HUES6 (cell line): ENCODE measurements around the gene MPST.

ENCODE experiments used
- H3K27ac ChIP-seq: 2 replicates; pipeline ENCODE4 v1.7.0; 2013; ENCODE audit warnings: low read depth, mild to moderate bottlenecking, low read length, inconsistent platforms
- H3K27me3 ChIP-seq: 2 replicates; pipeline ENCODE4 v1.6.1; 2013; ENCODE audit warnings: low read length; ENCODE audit not compliant: control insufficient read depth, insufficient read depth
- H3K36me3 ChIP-seq: 2 replicates; pipeline ENCODE4 v1.6.1; 2013; ENCODE audit warnings: low read length; ENCODE audit not compliant: control insufficient read depth, insufficient read depth
- H3K4me1 ChIP-seq: 2 replicates; pipeline ENCODE4 v1.6.1; 2013; ENCODE audit warnings: low read length; ENCODE audit not compliant: control insufficient read depth, insufficient read depth
- H3K4me3 ChIP-seq: 2 replicates; pipeline ENCODE4 v1.5.1; 2013; ENCODE audit warnings: low read depth, low read length
- H3K9ac ChIP-seq: one replicate; pipeline ENCODE4 v1.6.1; 2013; ENCODE audit warnings: mild to moderate bottlenecking, low read length
- H3K9me3 ChIP-seq: 2 replicates; pipeline ENCODE4 v1.6.1; 2013; ENCODE audit warnings: low read depth, low read length; ENCODE audit not compliant: control insufficient read depth, insufficient read depth

MPST gene

GRCh38 chr22:37024339-37025157 lies 5.0 kb downstream of the MPST start:
- H3K4me3 ChIP-seq = no peak overlapping the region
- H3K4me1 ChIP-seq = peaks cover 15% of the 10 kb centered on the region; the same call in 1 of the 2 replicates
- no peak overlapping the region for H3K9ac ChIP-seq
- H3K27ac ChIP-seq = no peak overlapping the region
- no peaks in the 10 kb centered on the region for H3K9me3 ChIP-seq
- no peaks in the 10 kb centered on the region for H3K27me3 ChIP-seq
- peaks cover 49% of the 10 kb centered on the region for H3K36me3 ChIP-seq

- Histone ChIP-seq H3K9me3 (no peaks in the 10 kb centered on the region), H3K36me3 (peaks cover 54% of the 10 kb centered on the region), H3K27ac (no peak overlapping the region), H3K4me1 (peaks cover 18% of the 10 kb centered on the region), H3K9ac (no peak overlapping the region), H3K27me3 (no peaks in the 10 kb centered on the region), H3K4me3 (no peak overlapping the region)
These were observed 6.0 kb downstream of the MPST start for GRCh38 chr22:37025500-37026070.

- Histone ChIP-seq H3K36me3 (peaks cover 54% of the 10 kb centered on the region), H3K9ac (no peak overlapping the region), H3K4me3 (no peak overlapping the region), H3K27me3 (no peaks in the 10 kb centered on the region), H3K4me1 (peaks cover 22% of the 10 kb centered on the region), H3K27ac (no peak overlapping the region), H3K9me3 (no peaks in the 10 kb centered on the region)
These were observed 6.8 kb downstream of the MPST start for GRCh38 chr22:37026325-37026724.

DNA sequence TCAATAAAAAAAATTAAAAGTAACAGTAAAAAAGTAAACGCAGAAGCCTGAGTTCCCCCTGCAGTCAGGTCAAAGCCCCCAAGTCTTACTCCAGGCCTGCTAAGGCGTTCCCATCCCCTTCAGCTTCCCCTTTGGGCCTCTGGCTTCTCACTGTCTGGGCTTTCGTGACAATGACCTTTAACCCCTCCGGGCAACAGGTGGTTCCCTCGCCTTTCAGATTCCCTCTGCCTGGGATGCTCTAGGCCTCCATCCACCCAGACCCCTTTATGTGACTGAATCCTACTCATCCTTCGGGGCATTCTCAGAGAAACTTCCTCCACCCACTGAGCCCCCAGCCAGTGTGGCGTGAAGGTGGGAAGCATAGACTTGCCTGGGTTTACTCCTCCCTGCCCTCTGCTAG lies 8.0 kb downstream of the MPST start:
- peaks cover 54% of the 10 kb centered on the region for H3K36me3 ChIP-seq
- H3K4me1 ChIP-seq = peaks cover 25% of the 10 kb centered on the region
- H3K27ac ChIP-seq = no peak overlapping the region
- H3K27me3 ChIP-seq = no peaks in the 10 kb centered on the region
- H3K9me3 ChIP-seq = no peaks in the 10 kb centered on the region
- H3K9ac ChIP-seq = no peak overlapping the region
- H3K4me3 ChIP-seq = no peak overlapping the region

DNA sequence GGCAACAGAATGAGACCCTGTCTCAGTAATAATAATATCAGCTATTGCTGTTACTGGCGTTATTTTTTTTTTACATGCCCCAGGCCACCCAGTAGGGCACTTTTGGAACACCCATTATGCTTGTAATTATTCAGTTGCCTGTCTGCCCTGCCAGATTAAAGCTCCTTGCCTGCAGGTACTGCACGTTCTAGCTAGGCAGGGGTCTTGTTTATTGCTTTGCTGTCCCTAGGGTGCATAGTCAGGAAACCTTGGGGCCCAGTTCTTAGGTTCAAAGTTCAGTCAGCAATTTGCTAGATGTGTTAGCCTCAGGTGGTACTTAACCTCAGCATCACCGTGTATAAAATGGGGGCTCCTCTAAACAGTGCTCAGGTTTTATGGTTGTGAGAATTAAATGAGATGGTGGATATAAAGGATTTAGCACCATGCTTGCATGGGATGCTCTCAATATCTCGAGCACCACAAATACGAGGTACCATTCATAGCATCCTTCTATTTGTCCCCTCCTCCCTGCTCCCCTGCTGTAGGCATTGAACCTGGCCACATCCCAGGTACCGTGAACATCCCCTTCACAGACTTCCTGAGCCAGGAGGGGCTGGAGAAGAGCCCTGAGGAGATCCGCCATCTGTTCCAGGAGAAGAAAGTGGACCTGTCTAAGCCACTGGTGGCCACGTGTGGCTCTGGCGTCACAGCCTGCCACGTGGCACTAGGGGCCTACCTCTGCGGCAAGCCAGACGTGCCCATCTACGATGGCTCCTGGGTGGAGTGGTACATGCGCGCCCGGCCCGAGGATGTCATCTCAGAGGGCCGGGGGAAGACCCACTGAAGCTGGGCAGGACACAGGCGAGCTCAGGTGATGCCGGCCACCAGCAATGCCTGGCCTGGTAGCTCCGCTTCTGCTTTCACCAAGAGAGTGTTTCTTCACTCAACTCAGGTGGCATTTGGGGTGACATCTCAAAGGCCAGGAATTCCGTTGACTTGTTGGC lies 9.4 kb downstream of the MPST start:
- H3K36me3 ChIP-seq = peaks cover 54% of the 10 kb centered on the region
- no peaks in the 10 kb centered on the region for H3K9me3 ChIP-seq
- H3K9ac ChIP-seq = no peak overlapping the region
- no peaks in the 10 kb centered on the region for H3K27me3 ChIP-seq
- no peak overlapping the region for H3K4me3 ChIP-seq
- H3K4me1 ChIP-seq = peaks cover 32% of the 10 kb centered on the region
- no peak overlapping the region for H3K27ac ChIP-seq

DNA sequence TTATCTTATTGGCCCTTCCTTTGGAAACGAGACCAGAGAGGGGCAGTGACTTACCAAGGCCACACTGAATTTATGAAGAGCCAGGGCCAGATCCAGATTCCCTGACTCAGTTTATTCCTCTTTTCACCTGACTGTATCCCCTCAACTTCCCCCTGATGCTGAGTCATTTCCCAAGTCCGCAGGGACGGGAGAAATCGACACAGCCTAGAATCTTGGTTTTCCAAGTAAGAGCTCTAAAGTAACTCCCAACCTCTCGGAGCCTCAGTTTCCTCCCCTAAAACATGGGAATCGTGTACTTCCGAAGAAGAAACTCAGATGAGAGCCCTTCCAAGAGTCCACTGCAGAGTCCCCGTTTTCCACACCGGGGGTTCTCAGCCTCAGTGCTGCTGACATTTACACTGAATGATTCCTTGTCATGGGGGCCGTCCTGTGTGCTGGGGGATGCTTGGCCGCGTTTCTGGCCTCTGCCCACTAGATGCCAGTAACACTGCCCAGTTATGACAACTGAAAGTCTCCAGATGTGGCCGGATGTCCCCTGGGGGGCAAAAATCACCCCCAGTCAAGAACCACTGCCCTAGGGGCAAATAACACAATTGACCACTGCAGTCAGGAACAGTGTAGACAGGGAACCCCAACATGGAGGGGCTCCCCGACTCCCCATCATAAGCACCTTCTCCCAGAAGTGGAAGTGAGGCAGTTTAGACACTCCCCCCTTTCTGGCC lies 11.2 kb downstream of the MPST start:
- Histone ChIP-seq H3K27me3 (no peaks in the 10 kb centered on the region), H3K4me1 (peaks cover 29% of the 10 kb centered on the region), H3K4me3 (no peak overlapping the region), H3K9ac (no peak overlapping the region), H3K27ac (no peak overlapping the region), H3K36me3 (peaks cover 38% of the 10 kb centered on the region), H3K9me3 (no peaks in the 10 kb centered on the region)

GRCh38 chr22:37032134-37032534 lies 12.6 kb downstream of the MPST start:
- Histone ChIP-seq H3K27ac (no peak overlapping the region), H3K9me3 (no peaks in the 10 kb centered on the region), H3K4me1 (peaks cover 29% of the 10 kb centered on the region)

GRCh38 chr22:37032535-37033460 lies 13.3 kb downstream of the MPST start:
- Histone ChIP-seq H3K27me3 (no peaks in the 10 kb centered on the region), H3K36me3 (peaks cover 18% of the 10 kb centered on the region), H3K9ac (no peak overlapping the region), H3K4me1 (peaks cover 29% of the 10 kb centered on the region), H3K9me3 (no peaks in the 10 kb centered on the region), H3K4me3 (no peak overlapping the region), H3K27ac (no peak overlapping the region; the same call in 1 of the 2 replicates)

More at GRCh38 chr22:37032134-37032534, 12.6 kb downstream of the MPST start:
- Histone ChIP-seq H3K36me3 (peaks cover 25% of the 10 kb centered on the region), H3K27me3 (no peaks in the 10 kb centered on the region), H3K9ac (no peak overlapping the region), H3K4me3 (no peak overlapping the region)

DNA sequence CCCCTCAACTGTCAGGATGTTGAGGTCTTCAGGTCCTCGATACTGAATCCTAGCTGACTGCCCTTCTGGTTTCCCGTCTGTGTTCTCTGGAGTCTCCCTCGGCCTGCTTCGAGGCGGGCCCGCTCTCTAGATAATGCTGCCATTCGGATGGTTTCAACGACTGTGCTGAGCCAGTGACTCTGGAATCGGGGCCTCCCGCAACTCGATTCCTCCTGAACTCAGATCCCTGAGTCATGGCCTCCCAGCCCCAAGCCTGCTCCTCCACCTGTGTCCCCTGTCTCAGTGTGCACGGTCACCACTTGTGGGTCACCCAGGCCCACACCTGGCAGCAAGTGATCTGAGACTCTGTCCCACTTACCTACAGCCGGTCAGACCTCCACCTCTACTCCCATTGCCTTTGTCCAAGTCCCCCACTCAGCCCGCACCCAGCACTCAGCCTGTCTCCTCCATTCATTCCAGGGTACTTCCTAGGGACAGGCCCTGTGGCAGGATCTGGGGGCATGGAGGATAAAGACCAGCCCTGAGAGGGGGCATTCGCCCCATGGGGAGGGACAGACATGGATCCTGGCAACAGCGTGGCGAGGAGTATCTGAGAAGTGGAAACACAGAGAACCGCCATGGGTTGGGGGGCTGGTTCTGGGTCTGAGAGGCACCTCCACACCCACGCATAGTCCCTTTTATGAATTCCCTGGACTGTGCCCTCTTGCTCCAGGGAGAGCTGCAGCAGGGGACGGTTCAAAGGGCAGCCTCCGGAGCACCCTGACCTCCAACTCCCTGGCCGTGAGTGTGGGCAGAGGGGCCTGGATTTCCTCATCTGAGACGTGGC lies 14.3 kb downstream of the MPST start:
- no peaks in the 10 kb centered on the region for H3K9me3 ChIP-seq
- no peaks in the 10 kb centered on the region for H3K27me3 ChIP-seq
- peaks cover 12% of the 10 kb centered on the region for H3K36me3 ChIP-seq
- H3K9ac ChIP-seq = no peak overlapping the region
- H3K27ac ChIP-seq = no peak overlapping the region
- peaks cover 29% of the 10 kb centered on the region for H3K4me1 ChIP-seq
- no peak overlapping the region for H3K4me3 ChIP-seq
